Stimulated activated CD4-positive, alpha-beta T cell treated with anti-CD3 and anti-CD28 coated beads, Interleukin-1b, Interleukin-23, amount 100 ng/mL, for 48 hours (primary cell): Measurements from ENCODE around the gene FAM234B.
"Not testable (repeated sequence)": the region's sequence is repeated elsewhere in the genome, so short reads cannot be mapped to it uniquely, and the experiment has no call there.

ENCODE experiments used
- DNase-seq: peaks from one replicate; pipeline ENCODE4 v3.0.0-alpha.2; 2020

The FAM234B gene

GRCh38 chr12:13023811-13024530 is 20.2 kb upstream of the FAM234B start:
- no peak for DNase-seq

- no peak for DNase-seq
These were observed 19.7 kb upstream of the FAM234B start for GRCh38 chr12:13024531-13024916.

DNA sequence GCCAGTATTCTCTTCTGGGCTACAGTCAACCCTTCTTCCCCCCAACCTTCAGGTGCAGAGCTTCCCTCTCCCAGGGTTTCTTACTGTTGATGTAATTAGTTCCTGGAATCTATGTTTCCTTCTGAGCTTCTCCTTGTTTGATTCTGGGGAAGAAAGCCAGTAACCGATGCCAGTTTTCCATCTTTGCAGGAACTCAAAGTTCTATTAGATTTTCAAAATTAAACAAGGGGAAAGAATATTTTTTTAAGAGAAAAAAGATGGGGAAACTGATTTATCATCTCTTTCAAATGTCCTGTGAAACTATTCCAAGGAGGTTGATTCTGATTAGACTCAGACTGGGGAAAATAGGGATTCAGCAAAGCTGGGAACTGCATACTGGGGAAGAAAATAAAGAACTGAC is 17.9 kb upstream of the FAM234B start:
- DNase-seq, result no peak

GRCh38 chr12:13027032-13027431 is 17.1 kb upstream of the FAM234B start:
- DNase-seq, result no peak

- DNase-seq, result no peak
These were observed 16.7 kb upstream of the FAM234B start for GRCh38 chr12:13027508-13027907.

GRCh38 chr12:13028825-13029570 is 15.2 kb upstream of the FAM234B start:
- DNase-seq, result no peak

- no peak for DNase-seq
These were observed 13.5 kb upstream of the FAM234B start for GRCh38 chr12:13030541-13031291.

GRCh38 chr12:13032164-13032563 is 12.0 kb upstream of the FAM234B start:
- DNase-seq, result no peak

DNA sequence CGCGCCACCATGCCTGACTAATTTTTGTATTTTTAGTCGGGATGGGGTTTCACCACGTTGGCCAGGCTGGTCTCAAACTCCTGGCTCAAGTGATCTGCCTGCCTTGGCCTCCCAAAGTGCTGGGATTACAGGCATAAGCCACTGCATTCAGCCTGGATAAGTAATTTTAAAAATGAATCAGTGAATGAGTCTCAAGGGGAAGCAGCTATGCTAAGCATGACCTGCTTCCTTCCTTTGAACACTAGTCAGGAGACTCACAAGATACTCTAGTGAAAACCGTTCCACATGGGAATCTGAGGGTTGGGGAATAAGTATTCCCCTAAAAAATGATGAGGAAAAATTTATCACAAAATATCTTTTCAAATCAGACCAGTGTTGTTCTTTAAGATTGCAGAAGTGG is 10.7 kb upstream of the FAM234B start:
- no peak for DNase-seq

- not testable (repeated sequence) for DNase-seq
These were observed 8.8 kb upstream of the FAM234B start for GRCh38 chr12:13035335-13035734.

DNA sequence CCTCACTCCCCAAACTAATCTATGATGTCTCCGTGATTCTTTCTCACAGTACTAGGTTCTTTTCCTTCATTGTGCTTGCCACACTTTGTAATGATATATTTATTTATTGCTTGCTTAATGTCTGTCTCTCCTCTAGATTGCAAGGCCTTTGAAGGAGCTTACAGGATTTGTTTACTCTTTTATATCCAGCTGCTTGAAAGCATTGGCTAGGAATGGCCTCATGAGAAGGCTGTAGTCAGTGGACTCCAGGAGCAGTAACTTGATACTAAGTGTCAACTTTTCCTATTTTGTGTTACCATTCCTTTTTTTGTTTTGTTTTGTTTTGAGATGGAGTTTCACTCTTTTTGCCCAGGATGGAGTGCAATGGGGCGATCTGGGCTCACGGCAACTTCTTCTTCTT is 7.3 kb upstream of the FAM234B start:
- DNase-seq, result no peak

DNA sequence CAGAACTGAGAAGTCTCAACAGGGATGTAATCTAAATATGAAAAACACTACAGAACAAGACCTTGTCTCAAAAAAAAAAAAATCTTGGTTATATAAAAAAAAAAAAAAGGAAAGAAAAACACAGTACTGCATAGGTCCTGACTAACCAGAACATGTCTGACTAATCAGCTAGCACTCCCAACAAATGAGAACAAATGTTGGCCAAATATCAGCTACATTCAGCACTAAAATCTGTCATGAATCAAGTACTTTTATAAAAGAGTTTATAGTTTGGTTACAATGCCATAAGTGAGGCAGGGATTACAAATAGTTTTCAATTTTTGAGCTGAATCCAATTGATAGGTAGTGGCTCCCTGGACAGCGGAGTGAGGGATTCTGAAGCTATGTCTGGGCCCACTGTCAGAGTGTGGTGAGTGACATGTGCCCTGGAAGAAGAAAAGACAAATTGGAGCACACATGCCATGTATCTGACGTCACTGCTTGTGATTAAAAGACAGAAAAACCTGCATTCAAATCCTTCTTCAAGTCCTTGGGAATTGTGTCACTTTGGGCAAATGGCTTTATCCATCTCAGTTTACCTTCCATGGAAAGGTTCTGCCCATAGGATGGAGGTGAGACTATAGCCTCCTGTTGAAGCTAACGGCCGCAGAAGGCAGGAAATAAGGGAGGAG is 5.6 kb upstream of the FAM234B start:
- no peak for DNase-seq

GRCh38 chr12:13039328-13039956 is 4.7 kb upstream of the FAM234B start:
- DNase-seq, result no peak

- DNase-seq, result no peak
These were observed 3.0 kb upstream of the FAM234B start for GRCh38 chr12:13041224-13041623.

- DNase-seq, result no peak
These were observed 1.4 kb upstream of the FAM234B start for GRCh38 chr12:13042666-13043230.

GRCh38 chr12:13044906-13045299 is 722 bp downstream of the FAM234B start:
- DNase-seq, result no peak

DNA sequence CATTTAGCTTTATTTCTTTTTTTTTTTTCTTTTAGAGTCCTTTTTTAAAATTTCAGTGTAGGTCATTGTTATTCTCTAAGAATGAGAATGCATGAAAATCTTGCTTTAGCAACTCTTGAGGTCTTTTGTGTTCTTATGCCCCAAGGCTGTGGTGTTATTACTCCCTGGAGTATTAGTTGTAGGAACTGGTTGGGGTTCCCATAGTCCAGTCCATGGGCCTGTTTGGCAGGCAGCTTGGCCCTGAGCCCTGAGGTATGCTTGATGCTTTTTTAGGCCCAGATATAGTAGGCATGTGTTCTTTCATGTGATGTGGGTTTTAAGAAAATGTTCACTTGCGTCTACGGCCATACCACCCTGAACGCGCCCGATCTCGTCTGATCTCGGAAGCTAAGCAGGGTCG is 1.6 kb downstream of the FAM234B start:
- DNase-seq, result no peak

GRCh38 chr12:13046964-13047363 is 2.8 kb downstream of the FAM234B start:
- no peak for DNase-seq

GRCh38 chr12:13049816-13050215 is 5.6 kb downstream of the FAM234B start:
- DNase-seq, result no peak

- no peak for DNase-seq
These were observed 8.2 kb downstream of the FAM234B start for GRCh38 chr12:13052421-13052820.

DNA sequence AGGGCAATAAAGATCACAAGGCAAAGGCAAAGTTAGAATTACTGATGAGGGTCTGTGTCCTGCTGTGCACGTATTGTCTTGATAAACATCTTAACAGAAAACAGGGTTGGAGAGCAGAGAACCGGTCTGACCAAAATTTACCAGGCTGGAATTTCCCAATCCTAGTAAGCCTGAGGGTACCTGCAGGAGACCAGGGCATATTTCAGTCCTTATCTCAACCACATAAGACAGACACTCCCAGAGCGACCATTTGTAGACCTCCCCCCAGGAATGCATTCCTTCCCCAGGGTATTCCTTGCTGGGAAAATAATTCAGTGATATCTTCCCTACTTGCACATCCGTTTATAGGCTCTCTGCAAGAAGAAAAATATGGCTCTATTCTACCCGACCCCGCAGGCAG is 9.4 kb downstream of the FAM234B start:
- not testable (repeated sequence) for DNase-seq

GRCh38 chr12:13060581-13060980 is 16.4 kb downstream of the FAM234B start:
- DNase-seq, result no peak
